CD14-positive monocyte (primary cell): Measurements from ENCODE around the gene ABHD14A. TPM values are rescaled to one million over a fixed set of nuclear protein-coding genes. Genes with fewer than 3 reads are reported as not detected.
A peak's percentile ranks its signal among the peaks of the same experiment; 100 is the strongest.

ENCODE experiments used
- DNase-seq, 3 donors: peaks; one replicate each; pipeline ENCODE4 v3.0.0-alpha.2; 2011 to 2022
- H2AFZ ChIP-seq: 2 replicates; pipeline ENCODE4 v1.6.0; 2012; ENCODE audit warnings: mild to moderate bottlenecking, low read depth, low read length, inconsistent platforms; ENCODE audit not compliant: insufficient read depth, poor library complexity, severe bottlenecking
- H3K27ac ChIP-seq, 2 donors: 1 replicate in 1 of 2; 2 replicates in 1 of 2; pipeline ENCODE4 v1.5.1; 2012 to 2013; ENCODE audit warnings: low read length in 2 of 2, control low read depth in 1 of 2, inconsistent platforms in 1 of 2, low read depth in 1 of 2, mild to moderate bottlenecking in 1 of 2
- H3K27me3 ChIP-seq, 2 donors: one replicate each; pipeline versions ENCODE4 v1.6.0 to v1.6.1; 2011 to 2013; ENCODE audit warnings: low read length in 2 of 2; ENCODE audit not compliant: control insufficient read depth in 2 of 2, insufficient read depth in 2 of 2
- H3K36me3 ChIP-seq, 2 donors: replicated peaks in 1 of 2; 1 replicate in 1 of 2; 2 replicates in 1 of 2; pipeline versions ENCODE4 v1.5.1 to v1.6.1; 2012 to 2013; ENCODE audit warnings: low read length in 2 of 2, control low read depth in 1 of 2, inconsistent platforms in 1 of 2, mild to moderate bottlenecking in 1 of 2; ENCODE audit not compliant: insufficient read depth in 2 of 2, control insufficient read depth in 1 of 2
- H3K4me1 ChIP-seq, 2 donors: 1 replicate in 1 of 2; 2 replicates in 1 of 2; pipeline versions ENCODE4 v1.5.1 to v1.6.1; 2012 to 2013; ENCODE audit warnings: low read length in 2 of 2, control low read depth in 1 of 2, inconsistent platforms in 1 of 2, mild to moderate bottlenecking in 1 of 2, moderate library complexity in 1 of 2; ENCODE audit not compliant: insufficient read depth in 2 of 2, control insufficient read depth in 1 of 2
- H3K4me2 ChIP-seq: replicated peaks from 2 replicates; pipeline ENCODE3; 2012; ENCODE audit warnings: low read length, moderate library complexity, mild to moderate bottlenecking; ENCODE audit not compliant: poor library complexity, severe bottlenecking; ENCODE audit errors: extremely low read depth
- H3K4me3 ChIP-seq, 3 experiments: fragments of 200-600 bp in 1 of 3; sonication (generic) in 1 of 3; replicated peaks in 1 of 3; 1 replicate in 2 of 3; 2 replicates in 1 of 3; pipeline ENCODE4 v1.5.1; 2011 to 2013; ENCODE audit warnings: low read length in 3 of 3, mild to moderate bottlenecking in 3 of 3, control low read depth in 2 of 3, low read depth in 2 of 3, inconsistent platforms in 1 of 3, moderate library complexity in 1 of 3
- H3K79me2 ChIP-seq: 2 replicates; pipeline ENCODE4 v1.6.0; 2012; ENCODE audit warnings: mild to moderate bottlenecking, control low read depth, inconsistent platforms, low read length, moderate library complexity; ENCODE audit not compliant: insufficient read depth
- H3K9ac ChIP-seq: 2 replicates; pipeline ENCODE4 v1.6.0; 2017; ENCODE audit warnings: low read length, mild to moderate bottlenecking; ENCODE audit not compliant: insufficient read depth, poor library complexity, severe bottlenecking
- H3K9me3 ChIP-seq, 2 donors: replicated peaks in 1 of 2; 1 replicate in 1 of 2; 2 replicates in 1 of 2; pipeline versions ENCODE4 v1.5.1 to v1.6.1; 2012 to 2013; ENCODE audit warnings: low read length in 2 of 2, control low read depth in 1 of 2; ENCODE audit not compliant: control insufficient read depth in 1 of 2, insufficient read depth in 1 of 2
- H4K20me1 ChIP-seq: 2 replicates; pipeline ENCODE4 v1.6.0; 2012; ENCODE audit warnings: mild to moderate bottlenecking, low read length, control low read depth, moderate library complexity; ENCODE audit not compliant: insufficient read depth
- H3K27ac Mint-ChIP-seq, 7 donors: one replicate each; pipeline ENCODE4 v1.8.0; 2020; ENCODE audit warnings: mild to moderate bottlenecking in 7 of 7, mixed read lengths in 7 of 7, moderate library complexity in 6 of 7, inconsistent platforms in 2 of 7
- H3K27me3 Mint-ChIP-seq, 3 donors: one replicate each; pipeline ENCODE4 v1.8.0; 2021 to 2022; ENCODE audit warnings: low read depth in 3 of 3, mild to moderate bottlenecking in 3 of 3, mixed read lengths in 3 of 3, moderate library complexity in 3 of 3, inconsistent platforms in 1 of 3
- H3K36me3 Mint-ChIP-seq, 2 donors: one replicate each; pipeline ENCODE4 v1.8.0; 2020; ENCODE audit warnings: mixed read lengths in 2 of 2, inconsistent platforms in 1 of 2, mild to moderate bottlenecking in 1 of 2
- H3K4me1 Mint-ChIP-seq: one replicate; pipeline ENCODE4 v1.8.0; 2020; ENCODE audit warnings: mild to moderate bottlenecking, mixed read lengths
- H3K4me3 Mint-ChIP-seq, 2 donors: one replicate each; pipeline ENCODE4 v1.8.0; 2020; ENCODE audit warnings: mild to moderate bottlenecking in 2 of 2, mixed read lengths in 2 of 2, moderate library complexity in 1 of 2
- H3K9me3 Mint-ChIP-seq, 7 donors: one replicate each; pipeline ENCODE4 v1.8.0; 2020 to 2022; ENCODE audit warnings: mixed read lengths in 7 of 7, mild to moderate bottlenecking in 6 of 7, moderate library complexity in 6 of 7, inconsistent platforms in 2 of 7
- CTCF ChIP-seq: fragments of 200-600 bp; IDR thresholded peaks from one replicate; pipeline ENCODE4 v1.8.0; 2022; ENCODE audit warnings: antibody characterized with exemption, mild to moderate bottlenecking
- WGBS: methylation state at CpG from one replicate; pipeline ENCODE4 v1.1.5; 2013; ENCODE audit warnings: missing lambda C conversion rate; ENCODE audit not compliant: insufficient coverage; 5-methylcytosine and 5-hydroxymethylcytosine counted together
- intact Hi-C, 2 donors: fragments of 100-400 bp; cut with micrococcal nuclease; formaldehyde crosslinking; loops; one replicate each; pipeline versions ENCODE4 v1.15.0 to v1.15.1; 2023
- polyA plus RNA-seq, 3 donors: library from polyadenylated mRNA; depleted of rRNA in 1 of 3; unstranded in 2 of 3; stranded (reverse) in 1 of 3; fragments of 300-500 nt in 2 of 3; fragments of >200 nt in 1 of 3; fragmentation: Illumina TruSeq in 2 of 3; gene quantifications; 1 replicate in 2 of 3; 2 replicates in 1 of 3; pipeline ENCODE4 v1.2.3, GENCODE V29; 2012 to 2021

Gene ABHD14A
- polyA plus RNA-seq, 3 donors, result 6.9 to 13.2 (median 11.7) TPM

DNA sequence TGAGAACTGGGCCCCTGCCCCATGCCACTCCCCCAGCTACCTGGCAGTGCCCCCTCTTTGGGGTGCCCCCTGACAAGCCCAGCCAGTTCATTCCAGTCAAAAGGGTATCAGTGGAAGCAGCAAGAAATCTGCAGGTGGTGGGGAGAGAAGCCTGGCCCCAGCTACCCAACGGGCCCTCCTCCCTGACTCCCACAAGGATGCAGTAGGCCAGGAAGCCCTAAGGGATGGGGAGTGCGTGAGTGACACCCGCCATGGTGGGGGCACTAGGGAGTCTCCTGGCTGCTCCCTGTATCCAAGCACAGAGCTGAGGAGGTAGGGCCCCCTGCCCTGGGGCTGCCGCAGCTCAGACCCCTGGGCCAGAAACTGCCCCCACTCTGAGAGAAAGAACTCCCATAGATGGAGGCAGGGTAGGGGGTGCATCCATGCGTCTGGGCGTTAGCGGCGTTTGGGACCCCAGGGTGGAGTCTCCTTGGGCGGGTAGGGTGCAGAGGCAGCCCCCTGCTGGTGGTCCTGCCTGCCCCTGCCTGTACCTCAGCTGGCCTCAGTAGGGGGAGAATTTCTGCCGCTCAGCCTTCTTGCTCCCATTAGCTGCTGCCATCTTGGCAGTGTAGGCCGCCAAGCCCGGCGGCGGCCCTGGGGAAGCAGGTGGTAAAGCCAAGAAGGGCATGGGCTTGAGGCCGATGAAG is 17.2 kb upstream of the ABHD14A start:
- no peak for DNase-seq
- Histone ChIP-seq H2AFZ (no peak overlapping the region), H3K79me2 (no peaks in the 10 kb centered on the region), H3K9ac (peak overlapping the region; percentile 13), H3K27me3 (peaks cover 2 to 27% of the 10 kb centered on the region in 2 donors), H3K27ac (no peak overlapping the region), H3K4me2 (no peak overlapping the region), H4K20me1 (no peaks in the 10 kb centered on the region), H3K4me1 (peaks cover 45 to 51% of the 10 kb centered on the region in 2 donors), H3K36me3 (no peaks in the 10 kb centered on the region), H3K4me3 (no peak overlapping the region), H3K9me3 (no peaks in the 10 kb centered on the region)
- Mint-ChIP-seq H3K27me3 (peaks cover 21 to 41% (median 26%) of the 10 kb centered on the region in 3 donors), H3K4me3 (no peak overlapping the region), H3K27ac (peak overlapping the region in 1 of 7 donors; percentile 58), H3K36me3 (no peaks in the 10 kb centered on the region), H3K4me1 (peaks cover 41% of the 10 kb centered on the region), H3K9me3 (peaks cover 0 to 5% (median 0%) of the 10 kb centered on the region in 7 donors)
- no peak for TF ChIP-seq CTCF
- intact Hi-C loops, result no loop called here
- WGBS, result 91% methylated on average over 14 of the region's 15 CpGs

GRCh38 chr3:51958603-51959521 is 16.0 kb upstream of the ABHD14A start:
- no peak overlapping the region for H3K4me2 ChIP-seq
- Mint-ChIP-seq H3K4me1 (peaks cover 30% of the 10 kb centered on the region), H3K9me3 (peaks cover 0 to 5% (median 0%) of the 10 kb centered on the region in 7 donors), H3K27ac (no peak overlapping the region), H3K36me3 (no peaks in the 10 kb centered on the region), H3K4me3 (peak overlapping the region in 1 of 2 donors; percentile 0), H3K27me3 (peaks cover 22 to 51% (median 24%) of the 10 kb centered on the region in 3 donors)
- no peak overlapping the region for H3K9ac ChIP-seq
- H3K36me3 ChIP-seq, result no peaks in the 10 kb centered on the region
- no peaks in the 10 kb centered on the region for H3K79me2 ChIP-seq
- no peak overlapping the region for H2AFZ ChIP-seq
- intact Hi-C loops, result no loop called here
- 91% methylated on average over 7 of the region's 20 CpGs for WGBS
- H4K20me1 ChIP-seq, result no peaks in the 10 kb centered on the region
- peaks cover 2 to 36% of the 10 kb centered on the region in 2 donors for H3K27me3 ChIP-seq
- no peak overlapping the region for H3K4me3 ChIP-seq
- H3K9me3 ChIP-seq, result no peaks in the 10 kb centered on the region
- peaks cover 34 to 40% of the 10 kb centered on the region in 2 donors for H3K4me1 ChIP-seq
- no peak overlapping the region for H3K27ac ChIP-seq
- no peak for DNase-seq
- no peak for TF ChIP-seq CTCF
